GM20431 (cell line): ENCODE measurements around the gene CRPPA.

Experiments used
- in situ Hi-C: fragments of 300-500 bp; cut with MseI, MboI; formaldehyde crosslinking; loops from one replicate; pipeline ENCODE4 v1.15.0; 2020; ENCODE audit warnings: low sequenced_read_pairs; ENCODE audit not compliant: unreplicated experiment

Gene CRPPA

GRCh38 chr7:16428182-16428581 lies 6.8 kb upstream of the CRPPA start:
- in situ Hi-C loops = no loop called here

GRCh38 chr7:16423761-16424160 lies 2.4 kb upstream of the CRPPA start:
- in situ Hi-C loops = no loop called here

GRCh38 chr7:16422917-16423316 lies 1.6 kb upstream of the CRPPA start:
- in situ Hi-C loops = no loop called here

DNA sequence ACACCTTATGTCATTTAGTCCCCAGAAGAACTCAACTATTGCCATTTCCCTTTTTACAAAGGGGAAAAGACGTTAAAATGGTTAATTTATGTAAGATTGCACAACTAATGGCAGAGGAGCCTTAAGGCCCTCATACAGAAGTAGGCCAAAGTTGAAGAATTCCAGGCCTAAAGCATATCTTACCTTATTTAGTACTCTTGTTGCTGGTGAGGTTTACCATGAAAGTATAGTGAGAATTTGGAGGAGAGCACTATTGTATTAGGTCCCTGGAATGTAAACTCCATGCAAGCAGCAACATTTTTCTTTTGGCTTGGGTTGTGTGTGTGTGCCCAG lies 731 bp upstream of the CRPPA start:
- in situ Hi-C loops = no loop called here

GRCh38 chr7:16420649-16421332 lies 547 bp downstream of the CRPPA start:
- in situ Hi-C loops = no loop called here

- in situ Hi-C loops = no loop called here
These were observed 1.0 kb downstream of the CRPPA start for GRCh38 chr7:16420329-16420648.

GRCh38 chr7:16419859-16420258 lies 1.5 kb downstream of the CRPPA start:
- in situ Hi-C loops = no loop called here

DNA sequence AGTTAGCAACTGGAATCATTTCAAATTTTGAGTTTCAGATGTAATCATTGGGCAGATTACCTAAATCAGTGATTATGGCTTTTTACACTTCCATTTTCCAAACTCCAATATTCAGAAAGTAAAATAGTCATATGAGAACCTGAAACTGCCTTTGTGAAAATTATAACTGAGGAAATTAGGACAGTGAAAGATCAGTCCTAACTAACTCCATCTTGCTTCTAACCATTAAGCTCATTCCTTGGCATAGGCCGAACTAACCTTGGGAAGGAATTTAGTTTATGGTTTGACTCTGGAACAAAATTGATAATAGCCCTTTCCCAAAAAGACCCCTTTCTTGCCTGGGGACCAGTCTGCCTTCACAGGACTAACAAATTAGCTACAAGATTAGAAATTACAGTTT lies 2.2 kb downstream of the CRPPA start:
- in situ Hi-C loops = no loop called here

- in situ Hi-C loops = no loop called here
These were observed 3.4 kb downstream of the CRPPA start for GRCh38 chr7:16417906-16418305.

DNA sequence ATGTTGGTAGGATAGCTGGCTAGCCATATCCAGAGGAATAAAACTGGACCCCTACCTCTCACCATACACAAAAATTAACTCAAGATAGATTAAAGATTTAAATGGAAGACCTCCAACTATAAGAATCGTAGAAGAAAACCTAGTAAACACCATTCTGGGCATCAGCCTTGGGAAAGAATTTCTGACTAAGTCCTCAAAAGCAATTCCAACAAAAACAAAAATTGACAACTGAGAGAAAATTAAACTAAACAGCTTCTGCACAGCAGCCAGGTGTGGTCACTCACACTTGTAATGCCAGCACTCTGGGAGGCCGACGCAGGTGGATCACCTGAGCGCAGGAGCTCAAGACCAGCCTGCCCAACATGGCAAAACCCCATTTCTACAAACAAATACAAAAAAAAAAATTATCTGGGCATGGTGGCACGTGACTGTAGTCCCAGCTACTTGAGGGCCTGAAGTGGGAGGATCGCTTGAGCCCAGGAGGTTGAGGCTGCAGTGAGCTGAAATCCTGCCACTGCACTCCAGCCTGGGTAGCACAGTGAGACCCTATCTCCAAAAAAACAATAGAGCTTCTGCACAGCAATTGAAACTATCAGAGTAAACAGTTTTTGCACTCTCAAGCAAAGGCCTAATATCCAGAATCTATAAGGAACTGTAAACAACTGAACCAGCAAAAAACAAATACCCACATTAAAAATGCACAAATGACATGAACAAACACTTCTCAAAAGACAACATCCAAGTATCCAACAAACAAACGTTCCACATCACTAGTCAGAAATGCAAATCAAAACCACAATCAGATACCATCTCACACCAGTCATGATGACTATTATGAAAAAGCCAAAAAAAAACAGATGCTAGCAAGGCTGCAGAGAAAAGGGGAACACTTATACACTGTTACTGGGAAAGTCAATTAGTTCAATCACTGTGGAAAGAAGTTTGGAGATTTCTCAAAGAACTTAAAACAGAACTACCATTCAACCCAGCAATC lies 4.8 kb downstream of the CRPPA start:
- in situ Hi-C loops = no loop called here

- in situ Hi-C loops = no loop called here
These were observed 8.8 kb downstream of the CRPPA start for GRCh38 chr7:16412274-16413254.

DNA sequence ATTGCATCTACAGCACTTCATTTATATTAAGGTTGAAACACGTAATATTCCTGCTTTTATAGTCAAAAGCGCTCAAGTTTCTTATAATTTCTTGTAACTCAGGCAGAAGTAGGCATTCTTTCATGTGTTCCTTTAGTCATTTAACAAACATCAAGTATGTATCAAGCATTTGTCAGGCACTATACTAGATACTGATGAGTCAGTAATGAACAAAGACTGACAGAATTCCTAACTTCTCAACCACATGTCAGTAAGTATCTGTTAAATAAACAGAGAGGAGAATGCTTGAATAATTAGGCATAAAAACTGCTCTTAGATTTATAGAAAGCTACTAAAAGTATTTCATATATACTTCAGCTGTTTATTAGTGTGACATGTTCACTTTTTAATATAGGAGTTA lies 9.9 kb downstream of the CRPPA start:
- in situ Hi-C loops = no loop called here

DNA sequence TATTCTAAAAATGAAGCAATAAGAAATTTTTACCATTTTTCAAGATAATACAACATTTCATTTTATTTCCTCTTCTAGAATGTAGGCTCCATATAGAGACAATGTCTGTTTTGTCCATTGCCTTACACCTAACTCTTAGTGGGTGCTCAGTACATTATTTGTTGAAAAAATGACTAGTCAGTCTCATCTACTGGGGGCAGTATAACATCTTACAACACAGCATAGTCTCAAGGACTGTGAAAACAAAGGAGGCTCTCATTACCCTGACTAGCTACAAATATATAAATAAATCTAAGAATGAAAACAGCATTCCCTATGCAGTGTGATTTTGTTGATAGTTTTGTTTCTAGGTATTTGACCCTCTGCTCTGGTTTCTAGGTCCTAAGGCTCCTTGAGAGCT lies 11.6 kb downstream of the CRPPA start:
- in situ Hi-C loops = no loop called here

DNA sequence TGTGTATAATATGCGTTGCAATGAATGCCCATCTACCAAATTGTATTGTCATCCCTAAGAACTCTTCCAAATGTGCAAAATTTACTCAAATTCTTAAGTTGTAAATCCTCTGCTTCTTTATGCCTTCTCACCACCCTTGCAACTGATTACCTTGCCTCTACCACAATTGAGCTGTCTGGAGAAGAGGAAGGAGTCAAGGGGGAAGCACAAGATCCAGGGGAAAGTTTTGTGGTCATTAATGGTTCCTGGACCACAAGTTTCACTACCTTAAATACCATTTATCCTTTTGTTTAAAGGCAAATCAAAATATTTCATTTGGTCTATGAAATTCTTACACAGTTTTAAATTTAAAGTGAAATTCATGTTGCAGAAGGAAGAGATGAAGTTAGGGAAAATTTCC lies 16.7 kb downstream of the CRPPA start:
- in situ Hi-C loops = no loop called here

- in situ Hi-C loops = no loop called here
These were observed 17.9 kb downstream of the CRPPA start for GRCh38 chr7:16403475-16403874.

DNA sequence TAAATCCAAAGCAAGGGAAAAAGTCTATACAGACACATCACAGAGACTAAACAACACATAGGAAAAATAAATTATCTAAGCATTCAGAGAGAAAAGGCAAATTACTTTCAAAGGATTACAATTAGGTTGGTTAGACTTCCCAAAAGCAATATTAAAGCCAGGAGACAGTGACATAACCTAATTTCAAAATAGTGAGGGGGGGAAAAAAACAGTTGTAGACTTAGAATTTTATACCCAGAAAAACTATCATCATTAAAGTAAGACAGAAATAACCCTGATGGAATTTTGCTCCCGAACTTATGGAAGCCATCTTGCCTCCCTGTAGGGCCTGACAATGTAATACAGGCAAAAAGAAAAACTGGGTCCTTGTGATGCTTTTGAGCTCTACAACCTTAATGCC lies 18.4 kb downstream of the CRPPA start:
- in situ Hi-C loops = no loop called here

DNA sequence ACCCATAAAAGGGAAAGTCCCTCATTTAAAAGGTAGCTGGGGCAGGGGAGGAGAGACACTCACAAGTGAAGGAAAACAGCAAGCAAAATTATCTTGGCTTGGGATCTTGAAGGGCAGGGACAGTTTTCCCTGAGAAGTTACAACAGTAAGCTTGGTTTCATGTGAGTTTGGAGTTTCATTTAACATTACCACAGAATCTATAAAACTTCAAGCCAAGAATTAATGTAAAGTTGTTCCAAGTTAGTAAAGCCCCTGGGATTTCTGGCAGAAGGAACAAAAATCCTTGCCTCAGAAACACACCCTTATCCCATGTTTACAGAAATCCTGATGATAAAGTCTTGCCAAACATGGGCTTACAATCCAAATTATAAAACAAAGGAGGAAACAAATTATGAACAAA lies 19.2 kb downstream of the CRPPA start:
- in situ Hi-C loops = no loop called here

DNA sequence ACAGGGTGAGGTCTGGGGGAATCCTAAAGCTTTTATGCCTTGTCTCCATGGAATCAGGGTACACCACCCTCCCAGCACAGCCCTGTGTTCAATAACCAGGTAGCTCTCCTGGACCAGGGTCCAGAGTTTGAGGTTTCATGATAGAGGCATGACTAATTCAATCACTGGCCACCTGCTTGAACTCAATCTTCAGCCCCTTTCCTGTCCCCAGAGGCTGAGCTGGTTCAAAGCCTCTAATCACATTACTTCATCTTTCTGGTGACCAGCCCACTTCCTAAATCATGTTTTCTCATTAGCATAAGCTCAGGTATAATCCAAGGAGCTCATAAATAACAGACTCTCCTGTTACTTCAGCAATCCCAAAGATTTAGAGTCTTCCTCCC lies 20.5 kb downstream of the CRPPA start:
- in situ Hi-C loops = no loop called here

- in situ Hi-C loops = no loop called here
These were observed 21.1 kb downstream of the CRPPA start for GRCh38 chr7:16399916-16400892.
